NCI-H2227 (cell line): Measurements from ENCODE around the gene SLTM.
"Not testable (repeated sequence)": the region's sequence is repeated elsewhere in the genome, so short reads cannot be mapped to it uniquely, and the experiment has no call there.

Experiments used
- DNase-seq: peaks from one replicate; lab custom pipeline; 2025; ENCODE audit not compliant: unreplicated experiment; lab: John Stamatoyannopoulos, UW

Gene SLTM

GRCh38 chr15:58877999-58878825, 55.3 kb downstream of the SLTM start:
- no peak for DNase-seq

DNA sequence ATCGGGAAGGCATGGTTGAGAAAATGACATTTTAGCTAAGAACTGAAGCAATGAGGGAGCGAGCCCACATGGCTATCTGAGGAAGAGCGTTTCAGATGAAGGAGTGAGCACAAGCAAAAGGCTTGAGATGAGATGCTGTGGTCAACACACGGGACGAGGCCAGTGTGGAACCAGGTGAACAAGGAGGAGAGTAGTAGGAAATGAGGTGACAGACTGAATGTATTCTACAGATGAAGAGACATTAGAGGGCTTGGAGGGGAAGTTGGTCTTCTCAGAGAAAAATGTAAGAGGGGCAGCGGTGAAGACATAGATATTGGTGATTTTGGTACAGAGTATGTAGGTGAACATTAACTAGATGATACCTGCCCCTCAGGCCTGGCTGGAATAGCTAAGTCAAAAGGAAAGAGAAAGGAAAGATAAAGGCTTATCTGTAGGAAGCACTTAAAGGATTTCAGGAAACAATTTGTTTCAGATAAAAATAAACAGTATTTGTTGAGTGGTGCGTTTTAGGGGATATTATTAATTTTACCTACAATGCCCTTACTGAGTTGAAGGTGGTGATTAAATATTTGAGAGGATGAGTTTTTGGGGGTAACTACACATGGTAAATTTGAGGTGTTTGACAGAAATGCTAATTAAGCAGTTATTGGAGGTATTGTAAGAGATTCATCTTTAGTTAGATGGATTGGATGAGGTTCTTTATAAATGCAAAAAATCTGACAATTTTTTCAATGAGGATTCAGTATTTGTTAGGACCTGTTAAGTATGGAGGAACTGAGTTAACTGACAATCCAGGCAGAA, 57.0 kb downstream of the SLTM start:
- no peak for DNase-seq

GRCh38 chr15:58875343-58875742, 58.1 kb downstream of the SLTM start:
- DNase-seq = no peak

GRCh38 chr15:58873267-58873666, 60.2 kb downstream of the SLTM start:
- DNase-seq = no peak

- no peak for DNase-seq
These were observed 63.0 kb downstream of the SLTM start for GRCh38 chr15:58870451-58870850.

- no peak for DNase-seq
These were observed 65.6 kb downstream of the SLTM start for GRCh38 chr15:58867926-58868325.

GRCh38 chr15:58865425-58865880, 68.0 kb downstream of the SLTM start:
- no peak for DNase-seq

DNA sequence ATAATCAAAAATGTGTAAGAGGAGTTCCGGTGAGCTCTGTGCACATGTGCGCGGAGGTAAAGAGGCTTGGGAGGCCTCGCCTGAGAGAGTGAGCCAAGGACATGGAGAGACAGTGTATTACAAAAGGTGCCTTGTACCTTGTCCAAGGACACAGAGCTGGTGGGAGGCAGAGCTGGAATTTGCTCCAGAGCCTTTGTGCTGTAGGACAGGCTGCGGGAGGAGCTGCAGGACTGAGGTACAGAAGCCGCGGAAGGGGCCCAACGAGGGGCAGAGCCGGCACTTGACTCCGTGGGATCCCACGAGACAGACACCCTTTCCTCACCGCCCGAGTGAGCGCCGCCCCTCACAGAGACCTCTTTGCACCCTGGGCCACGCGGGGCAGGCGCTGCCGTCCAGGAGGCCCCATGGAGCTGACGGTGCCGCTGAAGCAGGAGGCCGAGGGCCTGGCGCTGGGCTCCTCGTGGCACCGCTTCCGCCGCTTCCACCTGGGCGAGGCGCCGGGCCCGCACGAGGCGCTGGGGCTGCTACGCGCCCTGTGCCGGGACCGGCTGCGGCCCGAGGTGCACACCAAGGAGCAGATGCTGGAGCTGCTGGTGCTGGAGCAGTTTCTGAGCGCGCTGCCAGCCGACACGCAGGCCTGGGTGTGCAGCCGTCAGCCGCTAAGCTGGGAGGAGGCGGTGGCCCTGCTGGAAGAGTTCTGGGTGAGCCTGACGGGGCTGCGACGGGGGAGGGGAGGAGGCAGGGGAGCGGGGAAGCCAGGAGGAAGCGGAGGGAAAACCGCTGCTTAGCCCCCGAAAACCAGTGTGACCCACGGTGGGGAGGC, 68.7 kb downstream of the SLTM start:
- no peak for DNase-seq

GRCh38 chr15:58862326-58862725, 71.2 kb downstream of the SLTM start:
- DNase-seq = no peak

- not testable (repeated sequence) for DNase-seq
These were observed 76.9 kb downstream of the SLTM start for GRCh38 chr15:58856621-58857020.

GRCh38 chr15:58856086-58856485, 77.4 kb downstream of the SLTM start:
- no peak for DNase-seq

GRCh38 chr15:58854593-58854992, 78.9 kb downstream of the SLTM start:
- no peak for DNase-seq

DNA sequence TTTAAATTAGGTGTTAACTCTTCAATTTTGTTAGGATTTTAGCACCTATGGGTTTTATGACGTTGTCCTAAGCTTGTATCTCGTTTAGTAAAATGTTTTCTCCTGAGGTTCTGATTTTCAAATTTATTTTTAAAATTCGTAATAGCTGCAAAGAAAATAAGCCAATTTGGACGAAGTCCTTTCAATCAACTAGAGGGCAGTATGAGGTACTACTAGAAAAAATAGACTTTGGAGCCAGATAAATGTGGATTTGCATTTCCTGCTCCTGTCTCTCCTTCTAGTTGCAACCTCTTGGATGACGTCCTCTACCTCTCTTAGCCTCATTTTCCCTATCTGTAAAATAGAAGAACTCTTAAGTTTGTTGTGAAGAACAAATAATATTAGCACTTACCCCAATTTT, 81.1 kb downstream of the SLTM start:
- no peak for DNase-seq

DNA sequence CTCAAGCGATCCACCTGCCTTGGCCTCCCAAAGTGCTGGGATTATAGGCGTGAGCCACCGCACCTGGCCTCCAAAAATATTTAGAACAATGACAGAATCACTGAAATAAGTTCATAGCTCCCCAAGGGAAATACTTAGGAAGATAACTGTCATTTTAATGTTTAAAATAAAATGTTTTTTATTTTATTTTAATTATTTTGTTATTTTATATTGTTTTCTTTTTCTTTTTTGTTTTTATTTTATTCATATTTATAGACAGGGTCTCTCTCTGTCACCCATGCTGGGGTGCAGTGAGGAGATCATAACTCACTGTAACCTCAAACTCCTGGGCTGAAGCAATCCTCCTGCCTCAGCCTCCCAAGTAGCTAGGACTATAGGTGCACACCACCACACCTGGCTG, 82.3 kb downstream of the SLTM start:
- DNase-seq = not testable (repeated sequence)

DNA sequence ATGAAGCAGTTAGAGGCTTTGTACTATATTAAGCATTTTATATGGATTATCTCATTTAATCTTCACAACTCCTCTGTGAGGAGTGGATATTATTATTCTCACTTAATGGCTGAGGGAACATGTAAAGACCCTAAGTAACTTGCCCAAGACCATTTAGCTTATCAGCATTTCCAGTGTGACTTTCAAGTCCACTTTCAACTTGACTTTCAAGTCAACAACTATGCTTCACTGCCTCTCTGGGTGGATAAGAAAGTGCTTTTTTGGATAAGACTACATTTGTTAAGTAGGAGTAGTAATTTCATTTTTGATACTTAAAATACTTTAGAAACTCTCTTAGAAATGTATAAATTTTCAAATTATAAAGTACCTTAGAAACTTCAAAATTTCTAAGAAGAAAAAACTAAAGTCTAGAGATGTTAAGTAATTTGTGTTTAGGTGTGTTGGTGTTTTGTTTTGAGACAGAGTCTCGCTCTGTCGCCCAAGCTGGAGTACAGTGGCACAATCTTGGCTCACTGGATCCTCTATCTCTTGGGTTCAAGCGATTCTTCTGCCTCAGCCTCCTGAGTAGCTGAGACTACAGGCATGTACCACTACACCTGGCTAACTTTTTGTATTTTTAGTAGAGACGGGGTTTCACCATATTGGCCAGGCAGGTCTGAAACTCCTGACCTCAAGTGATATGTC, 90.6 kb downstream of the SLTM start:
- no peak for DNase-seq

GRCh38 chr15:58840048-58840447, 93.4 kb downstream of the SLTM start:
- no peak for DNase-seq

DNA sequence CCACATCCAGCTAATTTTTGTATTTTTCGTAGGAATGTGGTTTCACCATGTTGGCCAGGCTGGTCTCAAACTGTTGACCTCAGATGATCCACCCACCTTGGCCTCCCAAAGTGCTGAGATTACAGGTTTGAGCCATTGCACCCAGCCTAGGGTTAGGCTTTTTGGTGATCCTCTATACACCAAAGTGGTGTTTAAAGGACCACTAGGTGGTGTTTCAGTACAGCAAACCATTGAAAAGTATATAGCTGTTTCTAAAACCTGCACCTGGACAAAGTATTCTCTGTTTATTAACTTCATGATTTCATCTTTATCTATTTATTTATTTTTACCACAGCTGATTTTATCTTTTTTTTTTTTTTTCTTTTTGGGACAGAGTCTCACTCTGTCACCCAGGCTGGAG, 94.0 kb downstream of the SLTM start:
- no peak for DNase-seq

DNA sequence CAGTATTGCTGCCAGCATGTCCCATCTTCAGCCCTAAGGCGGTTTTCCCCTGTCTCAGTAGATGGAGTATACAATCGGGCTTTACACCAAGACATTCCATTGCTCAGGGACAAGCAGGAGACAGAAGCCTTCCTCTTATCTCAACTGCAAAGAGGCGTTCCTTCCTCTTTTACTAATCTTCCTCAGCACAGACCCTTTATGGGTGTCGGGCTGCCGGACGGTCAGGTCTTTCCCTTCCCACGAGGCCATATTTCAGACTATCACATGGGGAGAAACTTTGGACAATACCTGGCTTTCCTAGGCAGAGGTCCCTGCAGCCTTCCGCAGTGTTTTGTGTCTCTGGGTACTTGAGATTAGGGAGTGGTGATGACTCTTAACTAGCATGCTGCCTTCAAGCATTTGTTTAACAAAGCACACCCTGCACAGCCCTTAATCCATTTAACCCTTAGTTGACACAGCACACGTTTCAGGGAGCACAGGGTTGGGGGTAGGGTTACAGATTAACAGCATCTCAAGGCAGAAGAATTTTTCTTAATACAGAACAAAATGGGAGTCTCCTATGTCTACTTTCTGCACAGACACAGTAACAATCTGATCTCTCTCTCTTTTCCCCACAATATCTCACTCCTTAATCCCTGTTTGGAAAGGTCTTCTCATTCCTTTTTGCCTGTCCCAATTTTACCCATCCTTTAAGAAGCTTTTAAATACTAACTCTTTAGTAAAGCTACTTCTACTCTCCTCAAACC, 99.6 kb downstream of the SLTM start:
- not testable (repeated sequence) for DNase-seq

DNA sequence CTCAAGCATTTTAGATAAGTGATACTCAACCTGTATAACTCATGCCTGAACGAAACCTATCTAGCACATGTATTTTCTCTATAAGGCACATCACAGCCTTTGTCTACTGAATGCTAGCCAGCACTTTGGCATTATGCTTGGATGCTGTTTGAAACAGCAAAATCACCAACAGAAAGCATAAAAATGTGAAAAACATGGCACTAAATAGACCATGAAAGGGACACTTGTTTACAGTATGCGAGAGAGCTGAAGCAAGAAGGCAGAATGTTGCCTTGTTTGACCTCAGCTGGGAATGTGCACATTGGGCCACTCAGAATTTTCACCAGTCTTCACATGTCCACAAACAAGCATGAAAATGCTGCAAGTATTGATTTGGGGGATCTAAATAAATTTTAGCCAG, 102.9 kb downstream of the SLTM start:
- no peak for DNase-seq
